Measurements from ENCODE around the gene HOXA10. TPM values are rescaled to one million over a fixed set of nuclear protein-coding genes. Genes with fewer than 3 reads are reported as not detected.

The HOXA10 gene
- total RNA-seq, 1 experiment from 2014 or later = not detected

DNA sequence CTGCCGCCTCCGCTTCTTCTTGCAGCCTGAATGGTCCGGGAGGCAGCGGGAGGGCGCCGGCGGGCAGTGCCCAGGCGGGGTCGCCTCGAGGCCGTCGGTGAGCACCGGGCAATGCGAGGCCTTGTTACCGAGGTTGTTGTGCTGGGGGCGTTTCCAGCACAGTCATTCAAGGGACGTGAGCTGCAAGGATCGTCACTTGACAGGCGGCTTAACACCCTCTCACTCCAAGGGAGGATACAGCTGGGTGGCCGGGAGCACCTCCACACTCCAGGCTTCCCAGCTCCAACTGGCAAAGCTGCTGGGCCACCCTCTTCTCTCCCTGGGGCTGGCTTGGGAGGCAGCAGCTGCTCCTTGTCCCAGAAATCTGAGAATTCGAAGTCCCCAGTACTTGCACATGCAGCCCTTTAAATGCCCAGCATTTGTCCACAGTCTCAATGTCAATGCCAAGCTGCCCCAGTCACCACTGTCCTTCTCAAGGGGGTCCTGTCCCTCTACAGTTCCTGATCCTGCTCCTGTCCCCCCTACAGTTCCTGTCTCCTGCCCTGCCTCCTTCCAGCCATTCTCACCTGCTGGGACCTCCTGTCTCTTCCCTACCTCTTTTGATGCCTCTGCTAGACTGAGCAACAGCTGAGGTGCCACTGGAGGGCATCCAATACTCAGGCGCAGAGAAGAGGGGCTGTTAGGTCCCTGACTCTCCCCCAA lies 15.3 kb upstream of the HOXA10 start:
- Histone ChIP-seq H3K9me2 (ENCODE audit: insufficient read depth) (no peaks in the 10 kb centered on the region), H3F3A (ENCODE audit: insufficient read depth, low read depth) (peaks cover 26% of the 10 kb centered on the region), H3K4me3 (no peak overlapping the region), H3K27ac (no peak overlapping the region), H2AFZ (no peak overlapping the region), H3K4me1 (replicated peaks; ENCODE audit: insufficient read depth) (peaks cover 5% of the 10 kb centered on the region; the same call in 1 of the 2 replicates), H3K79me2 (ENCODE audit: low read depth) (no peaks in the 10 kb centered on the region), H3K27me3 (ENCODE audit: insufficient read depth, low read depth) (no peaks in the 10 kb centered on the region), H3K4me2 (no peak overlapping the region), H3K9me3 (ENCODE audit: insufficient read depth, low read depth) (no peaks in the 10 kb centered on the region), H4K20me1 (ENCODE audit: insufficient read depth) (no peaks in the 10 kb centered on the region), H3K36me3 (ENCODE audit: low read depth) (no peaks in the 10 kb centered on the region)
- no peak for DNase-seq
- no TSS peak for BruUV-seq (replicated peaks)
- ChIA-PET CTCF (no interaction called here), POLR2A (ENCODE audit: unreplicated experiment) (no interaction called here)
- intact Hi-C loops (cut with micrococcal nuclease; ENCODE audit: unreplicated experiment) = no loop called here
- no peak for TF ChIP-seq EZH2 (IDR thresholded peaks at IDR 0.05; ENCODE audit: low read depth)
- TF ChIP-seq, protein P1, sequence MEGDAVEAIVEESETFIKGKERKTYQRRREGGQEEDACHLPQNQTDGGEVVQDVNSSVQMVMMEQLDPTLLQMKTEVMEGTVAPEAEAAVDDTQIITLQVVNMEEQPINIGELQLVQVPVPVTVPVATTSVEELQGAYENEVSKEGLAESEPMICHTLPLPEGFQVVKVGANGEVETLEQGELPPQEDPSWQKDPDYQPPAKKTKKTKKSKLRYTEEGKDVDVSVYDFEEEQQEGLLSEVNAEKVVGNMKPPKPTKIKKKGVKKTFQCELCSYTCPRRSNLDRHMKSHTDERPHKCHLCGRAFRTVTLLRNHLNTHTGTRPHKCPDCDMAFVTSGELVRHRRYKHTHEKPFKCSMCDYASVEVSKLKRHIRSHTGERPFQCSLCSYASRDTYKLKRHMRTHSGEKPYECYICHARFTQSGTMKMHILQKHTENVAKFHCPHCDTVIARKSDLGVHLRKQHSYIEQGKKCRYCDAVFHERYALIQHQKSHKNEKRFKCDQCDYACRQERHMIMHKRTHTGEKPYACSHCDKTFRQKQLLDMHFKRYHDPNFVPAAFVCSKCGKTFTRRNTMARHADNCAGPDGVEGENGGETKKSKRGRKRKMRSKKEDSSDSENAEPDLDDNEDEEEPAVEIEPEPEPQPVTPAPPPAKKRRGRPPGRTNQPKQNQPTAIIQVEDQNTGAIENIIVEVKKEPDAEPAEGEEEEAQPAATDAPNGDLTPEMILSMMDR (conservative IDR thresholded peaks at IDR 0.05) = no peak

DNA sequence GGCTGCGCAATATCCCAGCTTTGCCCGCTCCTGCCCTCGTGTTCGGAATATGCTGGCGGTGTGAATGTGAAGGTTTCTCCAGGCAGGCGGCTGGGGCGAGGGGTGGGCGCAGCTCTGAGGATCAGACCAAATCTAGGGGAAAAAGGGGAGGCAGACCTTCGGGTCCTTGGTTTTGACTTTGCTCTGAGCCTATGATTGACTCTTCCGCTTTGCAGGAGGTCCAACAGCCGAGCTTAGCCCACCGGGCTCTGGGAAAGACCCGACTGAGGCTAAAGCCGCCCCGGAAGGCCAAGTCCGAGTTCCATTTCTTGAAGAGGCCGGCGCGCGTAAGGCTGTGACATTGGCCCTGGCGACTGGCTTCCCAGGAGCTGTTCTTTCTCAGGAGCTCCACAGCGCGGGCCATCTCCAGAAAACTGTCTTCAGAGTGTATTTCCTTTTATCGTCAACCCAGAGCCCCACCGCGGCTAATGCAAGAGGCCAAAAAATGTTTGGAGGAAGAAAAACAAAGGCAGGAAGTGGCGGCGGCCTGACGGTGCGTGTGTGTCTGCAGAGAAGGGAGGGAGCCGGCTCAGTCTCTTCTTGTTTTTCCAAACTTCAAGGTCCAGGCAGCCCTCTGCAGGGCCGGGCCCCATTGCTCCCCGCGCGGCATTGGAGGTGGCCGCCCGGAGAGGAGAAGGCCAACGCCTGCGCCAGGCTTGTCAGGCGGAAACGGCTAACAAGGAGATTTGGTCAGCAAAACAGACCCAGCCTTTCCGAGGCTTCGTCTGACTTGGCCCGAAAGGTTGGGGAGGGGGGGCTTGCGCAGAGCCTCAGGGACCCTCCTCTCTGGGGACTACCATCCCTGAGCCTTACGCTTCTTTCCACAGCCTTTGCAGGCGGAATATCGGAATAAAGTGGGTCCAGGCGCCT lies 14.5 kb upstream of the HOXA10 start:
- intact Hi-C loops (cut with micrococcal nuclease; ENCODE audit: unreplicated experiment) = no loop called here
- no TSS peak for BruUV-seq (replicated peaks)
- no peak overlapping the region for H3K4me2 ChIP-seq
- H3K9me2 ChIP-seq (ENCODE audit: insufficient read depth) = no peaks in the 10 kb centered on the region
- ChIA-PET POLR2A (ENCODE audit: unreplicated experiment) (no interaction called here), CTCF (no interaction called here)
- H3K27ac ChIP-seq = no peak overlapping the region
- H3K36me3 ChIP-seq (ENCODE audit: low read depth) = no peaks in the 10 kb centered on the region
- no peaks in the 10 kb centered on the region for H3K9me3 ChIP-seq (ENCODE audit: insufficient read depth, low read depth)
- no peak overlapping the region for H2AFZ ChIP-seq
- peaks cover 26% of the 10 kb centered on the region for H3F3A ChIP-seq (ENCODE audit: insufficient read depth, low read depth)
- peaks cover 6% of the 10 kb centered on the region for H3K4me1 ChIP-seq (replicated peaks; ENCODE audit: insufficient read depth)
- no peak for DNase-seq
- TF ChIP-seq, protein P1 (conservative IDR thresholded peaks at IDR 0.05) = no peak
- TF ChIP-seq EZH2 (IDR thresholded peaks at IDR 0.05; ENCODE audit: low read depth) = no peak
- H3K79me2 ChIP-seq (ENCODE audit: low read depth) = no peaks in the 10 kb centered on the region
- H4K20me1 ChIP-seq (ENCODE audit: insufficient read depth) = no peaks in the 10 kb centered on the region
- H3K27me3 ChIP-seq (ENCODE audit: insufficient read depth, low read depth) = no peaks in the 10 kb centered on the region
- no peak overlapping the region for H3K4me3 ChIP-seq

GRCh38 chr7:27187475-27188385 lies 13.6 kb upstream of the HOXA10 start:
- no peaks in the 10 kb centered on the region for H3K36me3 ChIP-seq (ENCODE audit: low read depth)
- intact Hi-C loops (cut with micrococcal nuclease; ENCODE audit: unreplicated experiment) = no loop called here
- ChIA-PET CTCF (interaction anchor here (0.9 kb wide), 1 partner anchor 874 kb away, joined by 3 read pairs; no protein-coding TSS in a partner anchor), POLR2A (ENCODE audit: unreplicated experiment) (interaction anchor here (0.6 kb wide), 1 partner anchor 433 kb away, joined by 4 read pairs; no protein-coding TSS in a partner anchor)
- H3K9me2 ChIP-seq (ENCODE audit: insufficient read depth) = no peaks in the 10 kb centered on the region
- H3K27ac ChIP-seq = no peak overlapping the region
- no peak overlapping the region for H2AFZ ChIP-seq
- H3K4me2 ChIP-seq = no peak overlapping the region
- H3K4me1 ChIP-seq (replicated peaks; ENCODE audit: insufficient read depth) = peaks cover 12% of the 10 kb centered on the region
- no peaks in the 10 kb centered on the region for H3K79me2 ChIP-seq (ENCODE audit: low read depth)
- peaks cover 26% of the 10 kb centered on the region for H3F3A ChIP-seq (ENCODE audit: insufficient read depth, low read depth)
- TF ChIP-seq EZH2 (IDR thresholded peaks at IDR 0.05; ENCODE audit: low read depth) = no peak
- TF ChIP-seq, protein P1 (conservative IDR thresholded peaks at IDR 0.05) = no peak
- H3K9me3 ChIP-seq (ENCODE audit: insufficient read depth, low read depth) = no peaks in the 10 kb centered on the region
- no TSS peak for BruUV-seq (replicated peaks)
- no peak overlapping the region for H3K4me3 ChIP-seq
- H3K27me3 ChIP-seq (ENCODE audit: insufficient read depth, low read depth) = no peaks in the 10 kb centered on the region
- H4K20me1 ChIP-seq (ENCODE audit: insufficient read depth) = no peaks in the 10 kb centered on the region
- no peak for DNase-seq
